ENCODE results near the gene ATE1.
"Not testable (repeated sequence)": the region's sequence is repeated elsewhere in the genome, so short reads cannot be mapped to it uniquely, and the experiment has no call there.

Gene ATE1

DNA sequence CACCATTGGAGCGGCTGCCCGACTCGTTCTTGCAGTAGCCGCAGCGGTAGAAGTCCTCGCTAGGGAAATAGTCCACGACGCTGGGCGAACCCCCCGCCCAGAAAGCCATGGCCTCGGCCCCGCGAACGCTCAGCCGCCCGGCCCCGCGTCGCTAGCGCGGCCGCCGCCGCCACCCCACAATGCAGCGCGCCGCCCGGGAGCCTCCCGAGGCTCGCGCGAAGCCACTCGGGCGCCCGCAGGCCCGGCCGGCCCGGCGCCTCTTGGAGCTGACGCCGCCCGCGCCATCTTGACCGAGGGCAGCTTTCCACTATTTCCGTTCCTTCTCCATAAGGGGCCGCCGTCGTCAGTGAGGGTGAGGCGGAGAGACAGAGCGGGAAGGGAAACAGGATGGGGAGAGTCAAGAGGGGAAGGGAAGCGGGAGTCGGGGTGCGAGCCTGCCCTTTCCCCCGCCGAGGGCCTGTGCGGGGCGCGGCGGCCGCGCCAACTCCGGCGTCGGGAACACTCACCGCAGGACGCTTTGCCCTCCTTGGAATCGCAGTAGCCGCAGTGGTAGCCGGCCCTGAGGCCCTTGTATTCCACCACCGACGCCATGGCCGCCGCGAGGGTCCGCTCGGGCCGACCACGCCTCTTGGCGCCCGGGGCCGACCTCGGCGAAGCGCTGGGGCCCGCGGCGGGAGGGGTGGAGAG lies at the start of gene ATE1:
Gene ATE1, minus strand, starts transcription at position 191 of the 687 bp plus-strand sequence. Its CDS starts 82 bp downstream, at position 109.
- H3K4me1 Mint-ChIP-seq (ENCODE audit: low read depth): peaks cover 33% of the 10 kb centered on the region
- H3K36me3 Mint-ChIP-seq (ENCODE audit: low read depth): peaks cover 9% of the 10 kb centered on the region
- H3K4me3 Mint-ChIP-seq: peak within 1 kb of the TSS; percentile 93
- no peaks in the 10 kb centered on the region for H3K27me3 Mint-ChIP-seq
- H3K9me3 Mint-ChIP-seq: no peaks in the 10 kb centered on the region
- H3K27ac Mint-ChIP-seq: peak within 1 kb of the TSS; percentile 94

DNA sequence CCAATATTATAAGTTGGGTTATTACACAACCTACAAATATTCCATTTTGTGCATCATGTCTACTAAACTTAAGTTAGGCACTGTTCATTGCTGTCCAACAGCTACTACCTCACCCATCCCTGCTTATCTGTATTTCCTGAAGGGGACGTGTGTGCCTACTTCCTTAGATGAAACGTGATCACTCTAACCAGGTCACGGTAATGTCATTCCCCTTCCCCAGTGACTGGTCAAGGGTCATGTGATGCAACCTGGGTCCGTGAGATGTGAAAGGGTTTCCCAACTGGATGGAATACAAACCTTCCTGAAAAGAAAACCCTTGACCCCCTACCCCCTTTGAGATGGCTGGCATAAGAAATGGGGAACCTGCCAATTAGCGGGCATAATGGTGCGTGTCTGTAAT lies 48.8 kb upstream of the ATE1 start:
- Mint-ChIP-seq H3K36me3 (ENCODE audit: low read depth) (peaks cover 16% of the 10 kb centered on the region), H3K4me1 (ENCODE audit: low read depth) (peaks cover 22% of the 10 kb centered on the region), H3K27ac (no peak overlapping the region), H3K27me3 (no peaks in the 10 kb centered on the region), H3K9me3 (peaks cover 9% of the 10 kb centered on the region), H3K4me3 (no peak overlapping the region)

DNA sequence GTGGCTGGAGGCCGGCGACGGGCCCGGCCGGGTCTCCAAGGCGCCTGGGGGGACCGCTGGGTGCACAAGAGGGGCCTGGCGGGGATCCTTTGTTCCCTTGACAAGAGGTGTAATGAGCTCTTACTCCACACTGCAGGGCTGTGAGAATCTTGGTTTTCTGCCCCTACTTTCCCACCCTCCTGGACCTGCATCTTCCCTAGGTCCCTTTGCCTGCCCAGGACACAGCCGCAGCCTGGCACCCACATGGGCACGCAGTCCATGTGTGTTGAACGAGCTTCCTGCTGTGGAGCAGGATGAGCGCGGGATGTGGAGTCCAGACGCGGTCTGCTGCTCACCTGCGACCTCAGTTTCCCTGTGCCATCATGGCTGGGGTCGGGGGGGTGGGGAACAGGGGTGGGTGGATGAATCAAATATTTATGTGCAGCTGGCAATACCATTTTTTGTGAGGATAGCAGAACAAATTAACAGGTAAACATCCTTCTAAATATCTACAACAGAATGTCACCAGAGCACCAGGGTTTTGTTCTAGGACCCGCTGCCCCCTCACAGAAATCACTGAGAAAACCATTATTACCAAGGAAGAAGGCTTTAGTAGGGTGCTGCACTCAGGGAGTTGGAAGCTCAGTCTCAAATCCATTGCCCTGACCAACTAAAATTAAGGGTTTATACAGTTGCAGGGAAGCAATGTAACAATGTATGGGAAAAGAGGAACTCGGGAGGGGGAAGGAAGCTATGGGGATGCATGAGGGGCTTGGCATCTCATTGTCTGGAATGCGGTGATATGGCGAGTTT lies 47.7 kb upstream of the ATE1 start:
- Mint-ChIP-seq H3K36me3 (ENCODE audit: low read depth) (peaks cover 25% of the 10 kb centered on the region), H3K9me3 (peaks cover 9% of the 10 kb centered on the region), H3K4me3 (peak overlapping the region; percentile 92), H3K4me1 (ENCODE audit: low read depth) (peaks cover 22% of the 10 kb centered on the region), H3K27ac (no peak overlapping the region), H3K27me3 (no peaks in the 10 kb centered on the region)

DNA sequence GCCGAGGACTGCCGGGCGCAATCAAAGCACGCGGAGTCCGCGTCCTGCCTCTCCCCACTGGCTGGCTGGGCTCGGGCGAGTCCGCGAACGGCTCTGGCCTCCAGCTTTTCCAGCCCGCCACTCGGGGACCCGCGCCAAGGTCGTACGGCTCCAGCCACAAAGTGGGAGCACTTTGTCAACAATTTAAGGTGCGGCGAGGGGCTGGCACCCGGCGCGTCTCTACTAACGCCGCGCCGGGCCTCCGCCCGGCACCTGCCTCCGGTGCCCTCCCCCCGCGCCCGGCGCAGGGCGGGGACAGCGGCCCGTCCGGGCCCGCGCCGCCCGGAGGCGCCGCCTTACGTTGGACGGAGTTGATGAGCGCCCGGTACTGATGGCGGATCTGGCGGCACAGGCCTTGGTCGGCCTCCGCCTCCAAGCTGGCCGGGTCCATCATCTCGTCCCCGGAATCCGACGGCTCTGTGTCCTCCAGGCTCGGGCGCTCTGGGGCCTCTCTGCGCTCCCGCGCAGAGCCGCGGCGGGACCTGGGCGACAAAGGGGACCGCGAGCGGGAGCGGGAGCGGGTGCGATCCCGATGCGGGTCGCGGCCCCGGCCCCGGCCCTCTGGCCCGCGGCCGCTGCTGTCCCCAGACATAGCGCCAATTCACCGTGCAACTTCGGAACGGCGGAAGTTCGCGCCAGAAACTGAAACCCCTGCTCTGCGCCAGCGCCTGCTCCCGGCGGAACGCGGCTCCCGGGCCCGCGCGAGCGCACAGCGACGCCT lies 46.9 kb upstream of the ATE1 start, which contains the start of gene NSMCE4A:
Gene NSMCE4A, minus strand, starts transcription at position 683 of the 760 bp plus-strand sequence. Its CDS starts 52 bp downstream, at position 631.
- no peaks in the 10 kb centered on the region for H3K27me3 Mint-ChIP-seq
- peak within 1 kb of the TSS; percentile 92 for H3K4me3 Mint-ChIP-seq
- H3K9me3 Mint-ChIP-seq: peaks cover 9% of the 10 kb centered on the region
- H3K27ac Mint-ChIP-seq: peak within 1 kb of the TSS; percentile 68
- peaks cover 27% of the 10 kb centered on the region for H3K36me3 Mint-ChIP-seq (ENCODE audit: low read depth)
- H3K4me1 Mint-ChIP-seq (ENCODE audit: low read depth): peaks cover 22% of the 10 kb centered on the region

DNA sequence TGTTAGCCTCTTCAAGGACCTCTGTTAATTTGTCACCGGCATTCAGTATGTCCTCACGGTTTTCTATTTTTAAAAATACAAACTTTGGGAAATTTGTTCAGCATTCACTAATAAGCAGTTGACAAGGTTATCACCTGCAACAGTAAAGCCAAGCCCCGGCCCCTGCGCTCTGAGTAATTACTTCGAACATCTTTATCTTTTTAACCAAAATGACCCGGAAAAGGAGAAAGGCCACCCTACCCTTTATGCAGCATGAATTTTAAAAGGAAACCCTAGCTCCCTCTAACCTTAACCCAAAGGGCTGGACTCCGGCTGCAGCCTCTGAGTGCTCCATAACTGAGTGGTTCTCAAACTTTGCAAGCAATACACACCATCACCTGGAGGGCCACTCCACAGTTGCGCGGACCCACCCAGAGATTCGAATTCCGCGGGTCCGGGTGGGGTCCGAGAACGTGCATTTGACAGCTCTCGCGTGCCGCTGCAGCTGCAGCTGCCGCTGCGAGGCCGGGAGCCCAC lies 46.2 kb upstream of the ATE1 start:
- Mint-ChIP-seq H3K27ac (peak overlapping the region; percentile 68), H3K4me1 (ENCODE audit: low read depth) (peaks cover 22% of the 10 kb centered on the region), H3K36me3 (ENCODE audit: low read depth) (peaks cover 30% of the 10 kb centered on the region), H3K27me3 (no peaks in the 10 kb centered on the region), H3K9me3 (peaks cover 9% of the 10 kb centered on the region), H3K4me3 (peak overlapping the region; percentile 92)

DNA sequence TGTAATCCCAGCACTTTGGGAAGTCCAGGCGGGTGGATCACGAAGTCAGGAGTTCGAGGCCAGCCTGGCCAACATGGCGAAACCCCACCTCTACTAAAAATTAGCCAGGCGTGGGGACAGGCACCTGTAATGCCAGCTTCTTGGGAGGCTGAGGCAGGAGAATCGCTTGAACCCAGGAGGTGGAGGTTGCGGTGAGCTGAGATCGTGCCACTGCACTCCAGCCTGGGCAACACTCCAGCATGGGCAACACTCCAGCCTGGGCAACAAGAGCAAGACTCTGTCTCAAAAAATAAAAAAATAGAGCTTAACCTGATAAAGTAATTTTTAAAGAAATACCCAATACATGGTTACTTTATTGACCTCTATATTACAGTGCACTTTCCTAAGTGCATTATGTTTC lies 41.3 kb upstream of the ATE1 start:
- H3K9me3 Mint-ChIP-seq, H3K27me3 Mint-ChIP-seq, H3K4me3 Mint-ChIP-seq, H3K27ac Mint-ChIP-seq: not testable (repeated sequence)
- Mint-ChIP-seq H3K4me1 (ENCODE audit: low read depth) (peaks cover 15% of the 10 kb centered on the region), H3K36me3 (ENCODE audit: low read depth) (peaks cover 49% of the 10 kb centered on the region)

DNA sequence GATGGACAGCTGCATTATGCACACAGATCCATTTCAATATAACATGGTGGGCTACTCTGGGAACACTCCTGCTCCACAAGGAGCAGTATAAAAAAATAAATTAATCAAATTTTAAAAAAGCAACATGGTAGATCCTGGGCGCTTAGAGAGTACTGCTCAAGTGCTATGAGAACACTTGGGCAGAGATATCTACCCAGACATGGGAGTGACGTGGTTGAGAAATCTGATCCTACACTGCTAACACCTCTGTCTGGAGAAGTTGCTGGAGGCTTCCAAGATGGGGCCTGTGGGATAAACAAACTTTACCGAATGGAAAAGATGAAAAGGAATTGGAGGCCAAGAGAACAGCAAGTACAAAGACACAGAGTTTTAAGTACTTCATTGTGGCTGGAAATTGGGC lies 38.2 kb upstream of the ATE1 start:
- no peaks in the 10 kb centered on the region for H3K27me3 Mint-ChIP-seq
- H3K36me3 Mint-ChIP-seq (ENCODE audit: low read depth): peaks cover 51% of the 10 kb centered on the region
- no peak overlapping the region for H3K4me3 Mint-ChIP-seq
- no peaks in the 10 kb centered on the region for H3K4me1 Mint-ChIP-seq (ENCODE audit: low read depth)
- H3K9me3 Mint-ChIP-seq: no peaks in the 10 kb centered on the region
- H3K27ac Mint-ChIP-seq: no peak overlapping the region

DNA sequence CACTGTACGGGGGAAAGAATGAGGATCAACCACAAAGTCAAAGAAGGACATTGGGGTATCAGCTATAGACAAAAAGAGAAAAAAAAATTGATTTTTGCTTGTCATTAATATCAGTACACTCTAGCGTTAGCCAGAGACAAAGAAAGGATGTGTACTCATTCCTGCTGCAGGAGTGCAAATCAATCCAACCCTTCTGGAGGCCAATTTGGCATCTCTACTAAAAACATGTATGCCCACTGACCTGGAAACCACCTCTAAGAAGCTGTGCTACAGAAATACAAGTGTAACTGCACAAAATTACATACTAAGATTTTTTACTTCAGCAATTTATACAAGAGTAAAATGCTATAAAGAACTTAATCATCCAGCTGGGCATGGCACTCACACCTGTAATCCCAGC lies 33.6 kb upstream of the ATE1 start:
- Mint-ChIP-seq H3K27ac (no peak overlapping the region), H3K4me3 (no peak overlapping the region), H3K9me3 (no peaks in the 10 kb centered on the region), H3K4me1 (ENCODE audit: low read depth) (peaks cover 25% of the 10 kb centered on the region), H3K36me3 (ENCODE audit: low read depth) (peaks cover 67% of the 10 kb centered on the region), H3K27me3 (no peaks in the 10 kb centered on the region)

DNA sequence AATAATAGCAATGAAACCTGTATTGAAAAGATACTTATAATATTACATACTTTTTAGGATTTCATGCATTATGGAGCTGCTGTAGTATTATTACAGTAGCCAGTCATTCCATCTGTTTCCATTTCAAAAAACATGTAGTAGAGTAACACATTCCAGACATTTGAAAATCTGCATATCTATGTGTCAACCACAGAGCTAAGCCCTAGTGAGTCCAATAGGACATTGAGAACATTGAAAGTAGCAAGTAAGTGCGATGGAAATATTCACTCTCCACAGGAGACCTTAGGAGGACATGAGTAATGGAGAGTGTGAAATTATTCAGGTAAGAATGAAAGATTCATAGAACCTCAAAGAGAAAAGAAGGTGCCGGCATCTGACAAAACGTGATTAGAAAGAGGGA lies 31.8 kb upstream of the ATE1 start:
- peak overlapping the region; percentile 21 for H3K27ac Mint-ChIP-seq
- H3K9me3 Mint-ChIP-seq: no peaks in the 10 kb centered on the region
- H3K27me3 Mint-ChIP-seq: no peaks in the 10 kb centered on the region
- H3K4me1 Mint-ChIP-seq (ENCODE audit: low read depth): peaks cover 35% of the 10 kb centered on the region
- H3K4me3 Mint-ChIP-seq: no peak overlapping the region
- peaks cover 66% of the 10 kb centered on the region for H3K36me3 Mint-ChIP-seq (ENCODE audit: low read depth)

DNA sequence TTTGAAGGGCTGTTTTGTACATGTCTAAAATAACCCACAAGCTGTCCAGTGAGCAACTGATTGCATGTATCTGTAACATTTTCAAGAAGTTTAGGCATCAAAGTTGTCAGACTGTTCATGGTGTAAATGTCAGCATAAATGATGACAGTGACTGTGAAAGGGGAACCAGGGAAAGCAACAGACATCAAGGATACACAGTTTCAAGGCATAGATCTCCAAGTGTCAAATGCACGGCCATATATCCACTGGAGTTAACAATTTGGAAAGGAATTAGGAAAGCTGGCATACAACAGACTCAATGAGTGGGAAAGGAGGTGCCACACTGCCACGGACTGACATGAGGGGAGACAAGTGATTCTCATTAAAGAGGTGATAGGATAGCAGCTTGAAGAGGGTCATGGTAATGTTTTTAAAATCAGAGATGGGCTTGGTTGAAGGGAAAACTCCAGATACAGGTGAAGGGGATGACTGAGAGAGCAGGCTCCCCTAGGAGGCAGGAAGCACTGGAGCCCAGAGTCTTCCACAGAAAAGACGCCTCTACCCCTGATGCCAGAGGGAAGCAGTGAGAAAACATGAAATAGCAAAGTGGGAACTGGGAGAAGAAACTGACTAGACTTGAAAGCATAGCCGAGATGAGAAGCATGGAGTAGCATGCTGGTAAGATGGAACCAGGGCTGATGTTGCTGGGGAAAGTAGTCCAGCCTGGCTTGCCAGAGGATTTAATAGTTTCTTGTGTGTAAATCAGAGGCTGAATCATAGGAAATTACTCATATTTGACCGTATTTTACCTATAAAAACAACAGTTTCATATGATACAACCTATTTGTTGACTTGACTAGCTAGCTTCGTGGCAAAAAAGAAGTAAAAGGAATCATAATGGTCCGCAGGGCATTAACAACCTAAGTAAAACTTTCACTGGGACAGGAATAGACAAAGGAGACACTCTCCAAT lies 28.6 kb upstream of the ATE1 start:
- H3K9me3 Mint-ChIP-seq: no peaks in the 10 kb centered on the region
- H3K27me3 Mint-ChIP-seq: no peaks in the 10 kb centered on the region
- peaks cover 35% of the 10 kb centered on the region for H3K4me1 Mint-ChIP-seq (ENCODE audit: low read depth)
- peaks cover 63% of the 10 kb centered on the region for H3K36me3 Mint-ChIP-seq (ENCODE audit: low read depth)
- H3K4me3 Mint-ChIP-seq: no peak overlapping the region
- H3K27ac Mint-ChIP-seq: peak overlapping the region; percentile 67

DNA sequence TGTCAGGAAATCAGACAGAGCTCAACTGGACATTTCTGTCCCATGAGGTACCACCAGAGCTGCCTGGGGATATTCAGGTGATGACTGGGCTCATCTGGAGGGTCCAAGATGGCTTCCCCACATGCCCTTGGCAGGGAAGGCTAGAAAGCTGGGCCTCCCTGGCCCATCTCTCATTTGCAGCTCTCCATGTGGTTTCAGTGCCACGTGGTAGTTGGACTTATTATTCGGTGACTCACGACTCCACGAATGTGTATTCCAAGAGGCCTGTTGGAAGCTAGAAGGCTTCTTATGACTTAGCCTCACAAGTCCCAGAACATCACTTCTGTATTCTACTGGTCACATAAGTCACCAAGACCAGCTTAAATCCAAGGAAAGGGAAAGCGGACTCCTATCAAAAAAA lies 24.4 kb upstream of the ATE1 start:
- Mint-ChIP-seq H3K4me1 (ENCODE audit: low read depth) (peaks cover 15% of the 10 kb centered on the region), H3K36me3 (ENCODE audit: low read depth) (peaks cover 41% of the 10 kb centered on the region), H3K4me3 (no peak overlapping the region), H3K27me3 (no peaks in the 10 kb centered on the region), H3K9me3 (no peaks in the 10 kb centered on the region), H3K27ac (no peak overlapping the region)

DNA sequence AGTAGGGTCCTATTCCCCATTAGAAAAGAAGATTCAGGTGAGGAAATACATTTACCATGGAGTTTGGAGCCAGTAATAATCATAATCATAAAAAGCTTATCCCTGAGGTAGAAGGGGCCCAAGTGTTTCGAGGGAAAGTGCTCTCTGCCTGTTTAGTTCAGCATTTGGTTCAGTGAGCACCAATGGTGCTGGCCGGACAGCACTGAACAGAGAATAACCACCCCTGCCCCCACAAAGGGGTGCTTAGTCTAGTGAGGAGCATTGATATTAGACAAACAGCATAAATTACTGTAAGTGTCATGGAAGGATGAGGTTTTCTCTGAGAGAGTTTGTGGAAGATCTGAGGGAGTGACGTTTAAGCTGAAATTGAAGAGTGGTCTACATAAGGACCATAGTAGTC lies 21.6 kb upstream of the ATE1 start:
- no peaks in the 10 kb centered on the region for H3K4me1 Mint-ChIP-seq (ENCODE audit: low read depth)
- H3K27ac Mint-ChIP-seq: no peak overlapping the region
- no peak overlapping the region for H3K4me3 Mint-ChIP-seq
- no peaks in the 10 kb centered on the region for H3K9me3 Mint-ChIP-seq
- no peaks in the 10 kb centered on the region for H3K27me3 Mint-ChIP-seq
- peaks cover 20% of the 10 kb centered on the region for H3K36me3 Mint-ChIP-seq (ENCODE audit: low read depth)

DNA sequence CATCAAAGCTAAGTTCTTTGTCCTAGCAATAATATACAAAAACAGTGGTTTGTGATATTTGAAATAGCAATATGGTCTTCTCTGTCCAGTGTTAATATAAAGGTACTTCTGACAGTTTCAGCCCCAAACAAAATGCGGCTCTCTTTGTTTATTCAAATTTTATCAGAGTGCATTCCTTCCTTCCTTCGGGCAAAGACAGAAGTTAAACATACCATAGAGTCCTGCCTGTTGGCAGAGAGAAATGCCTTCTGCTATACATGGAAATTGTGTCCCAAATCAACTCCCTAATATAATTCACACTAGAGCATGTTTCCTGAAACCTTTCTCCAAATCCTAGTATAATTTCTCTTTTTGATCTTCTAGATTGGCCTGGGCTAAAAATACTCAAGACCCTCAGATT lies 21.2 kb upstream of the ATE1 start:
- Mint-ChIP-seq H3K27ac (no peak overlapping the region), H3K4me1 (ENCODE audit: low read depth) (no peaks in the 10 kb centered on the region), H3K9me3 (no peaks in the 10 kb centered on the region), H3K4me3 (no peak overlapping the region), H3K36me3 (ENCODE audit: low read depth) (peaks cover 20% of the 10 kb centered on the region), H3K27me3 (no peaks in the 10 kb centered on the region)
